GM23338 (cell line): Measurements from ENCODE around the gene PRSS23. TPM values are rescaled to one million over a fixed set of nuclear protein-coding genes. Genes with fewer than 3 reads are reported as not detected.

Source experiments
- ATAC-seq: fragments of 200-7000 bp; cut with Tn5 transposase; 3 replicates; pipeline ENCODE4 v1.9.1; 2020
- DNase-seq: peaks from one replicate; pipeline ENCODE4 v3.0.0-alpha.2; 2015; ENCODE audit warnings: low spot score
- H2AFZ ChIP-seq: fragments of 200-600 bp; sonication (generic); 2 replicates; pipeline ENCODE4 v1.8.0; 2016; ENCODE audit warnings: antibody characterized with exemption, mild to moderate bottlenecking, moderate library complexity
- H3F3A ChIP-seq: fragments of 200-600 bp; sonication (generic); replicated peaks from 2 replicates; pipeline ENCODE4 v1.8.0; 2017; ENCODE audit warnings: antibody characterized with exemption, mixed run types, low read depth
- H3K27ac ChIP-seq: fragments of 200-600 bp; sonication (generic); 2 replicates; pipeline ENCODE4 v1.6.1; 2016; ENCODE audit warnings: low read depth
- H3K27me3 ChIP-seq: fragments of 200-600 bp; sonication (generic); 2 replicates; pipeline ENCODE4 v1.8.0; 2016; ENCODE audit warnings: mild to moderate bottlenecking, mixed run types, moderate library complexity; ENCODE audit not compliant: insufficient read depth
- H3K36me3 ChIP-seq: fragments of 200-600 bp; sonication (generic); 2 replicates; pipeline ENCODE4 v1.8.0; 2016; ENCODE audit warnings: mild to moderate bottlenecking; ENCODE audit not compliant: insufficient read depth
- H3K4me1 ChIP-seq: fragments of 200-600 bp; sonication (generic); 2 replicates; pipeline ENCODE4 v1.8.0; 2016; ENCODE audit warnings: mild to moderate bottlenecking, moderate library complexity; ENCODE audit not compliant: insufficient read depth
- H3K4me2 ChIP-seq: fragments of 200-600 bp; sonication (generic); 2 replicates; pipeline ENCODE4 v1.7.1; 2017; ENCODE audit warnings: mixed run types
- H3K4me3 ChIP-seq: fragments of 200-600 bp; sonication (generic); 2 replicates; pipeline ENCODE4 v1.6.1; 2016; ENCODE audit warnings: mixed run types
- H3K79me2 ChIP-seq: fragments of 200-600 bp; sonication (generic); replicated peaks from 2 replicates; pipeline ENCODE4 v1.8.0; 2017; ENCODE audit warnings: mild to moderate bottlenecking; ENCODE audit not compliant: insufficient read depth
- H3K9me2 ChIP-seq: fragments of 200-600 bp; sonication (generic); 2 replicates; pipeline ENCODE4 v1.8.0; 2017; ENCODE audit not compliant: insufficient read depth
- H4K20me1 ChIP-seq: fragments of 200-600 bp; sonication (generic); replicated peaks from 2 replicates; pipeline ENCODE4 v1.8.0; 2017; ENCODE audit warnings: mild to moderate bottlenecking; ENCODE audit not compliant: insufficient read depth
- H3K27ac Mint-ChIP-seq: 2 replicates; pipeline ENCODE4 v1.8.0; 2020; ENCODE audit warnings: inconsistent platforms, mild to moderate bottlenecking, moderate library complexity, mixed read lengths
- H3K27me3 Mint-ChIP-seq: 3 replicates; pipeline ENCODE4 v1.8.0; 2022; ENCODE audit warnings: low read depth, mild to moderate bottlenecking, moderate library complexity, mixed read lengths, inconsistent platforms; ENCODE audit not compliant: insufficient read depth, poor library complexity
- H3K36me3 Mint-ChIP-seq: 3 replicates; pipeline ENCODE4 v1.8.0; 2021; ENCODE audit warnings: low read depth, mild to moderate bottlenecking, inconsistent platforms, moderate library complexity, mixed read lengths
- H3K4me1 Mint-ChIP-seq: 3 replicates; pipeline ENCODE4 v1.8.0; 2020; ENCODE audit warnings: mild to moderate bottlenecking, inconsistent platforms, mixed read lengths
- H3K4me3 Mint-ChIP-seq: 3 replicates; pipeline ENCODE4 v1.8.0; 2021; ENCODE audit warnings: moderate library complexity, mild to moderate bottlenecking, inconsistent platforms, mixed read lengths
- H3K9me3 Mint-ChIP-seq: 3 replicates; pipeline ENCODE4 v1.8.0; 2020; ENCODE audit warnings: moderate library complexity, mild to moderate bottlenecking, inconsistent platforms, mixed read lengths
- CREB1 ChIP-seq: fragments of 250-450 bp; sonication (Bioruptor Pico); IDR thresholded peaks from 2 replicates; pipeline ENCODE4 v1.5.0; 2020; ENCODE audit warnings: low read depth, mild to moderate bottlenecking, moderate library complexity
- EZH2 ChIP-seq: fragments of 200-600 bp; sonication (generic); IDR thresholded peaks from one replicate; pipeline ENCODE4 v1.8.0; 2017; ENCODE audit warnings: antibody characterized with exemption, mild to moderate bottlenecking, low read depth; ENCODE audit not compliant: unreplicated experiment
- EZH2phosphoT487 ChIP-seq: fragments of 200-600 bp; sonication (generic); IDR thresholded peaks from one replicate; pipeline ENCODE4 v1.8.1; 2018; ENCODE audit warnings: antibody characterized with exemption; ENCODE audit not compliant: unreplicated experiment
- JUNB ChIP-seq: IDR thresholded peaks from one replicate; pipeline ENCODE4 v1.6.1; 2016; ENCODE audit warnings: antibody characterized with exemption; ENCODE audit not compliant: unreplicated experiment
- NANOG ChIP-seq: IDR thresholded peaks from 2 replicates; pipeline ENCODE4 v1.6.1; 2016; ENCODE audit warnings: antibody characterized with exemption, borderline replicate concordance
- POLR2AphosphoS5 ChIP-seq: IDR thresholded peaks from 2 replicates; pipeline ENCODE4 v1.6.1; 2016; ENCODE audit warnings: antibody characterized with exemption, low read depth
- ZNF114 ChIP-seq: fragments of 250-450 bp; sonication (Bioruptor Pico); IDR thresholded peaks from 2 replicates; pipeline ENCODE4 v1.5.0; 2020; ENCODE audit warnings: mild to moderate bottlenecking, moderate library complexity
- ZNF331 ChIP-seq: fragments of 250-450 bp; sonication (Bioruptor Pico); IDR thresholded peaks from 2 replicates; pipeline ENCODE4 v1.5.0; 2020; ENCODE audit warnings: low read depth, mild to moderate bottlenecking, moderate library complexity
- polyA plus RNA-seq: library from polyadenylated mRNA; unstranded; fragments of >200 nt; fragmentation: Nextera tagmentation; extraction: Ambion mirVana; gene quantifications from 2 replicates; pipeline ENCODE4 v1.2.1, GENCODE V29; 2016
- total RNA-seq: library from RNA; depleted of rRNA; stranded (reverse); fragments of >200 nt; shearing (Covaris generic); gene quantifications from 2 replicates; pipeline ENCODE4 v1.2.3, GENCODE V29; 2014
- TF ChIP-seq, protein P1 (sequence below): IDR thresholded peaks from one replicate; pipeline ENCODE4 v1.6.1; 2018; ENCODE audit warnings: antibody characterized with exemption; ENCODE audit not compliant: unreplicated experiment
- TF ChIP-seq, protein P2 (sequence below): fragments of 250-450 bp; sonication (Bioruptor Pico); IDR thresholded peaks from 2 replicates; pipeline ENCODE4 v1.5.0; 2020; ENCODE audit warnings: mild to moderate bottlenecking, moderate library complexity
- TF ChIP-seq, protein P3 (sequence below), 2 experiments: fragments of 200-600 bp in 1 of 2; sonication (generic) in 1 of 2; conservative IDR thresholded peaks; 2 replicates each; pipeline versions ENCODE4 v1.5.1 to v1.6.1; 2016 to 2017; ENCODE audit warnings: antibody characterized with exemption in 2 of 2, low read depth in 2 of 2, mild to moderate bottlenecking in 2 of 2, moderate library complexity in 1 of 2

Gene PRSS23
- total and polyA plus RNA-seq, 2 experiments from 2014 or later: 3.9 to 4.7 TPM

DNA sequence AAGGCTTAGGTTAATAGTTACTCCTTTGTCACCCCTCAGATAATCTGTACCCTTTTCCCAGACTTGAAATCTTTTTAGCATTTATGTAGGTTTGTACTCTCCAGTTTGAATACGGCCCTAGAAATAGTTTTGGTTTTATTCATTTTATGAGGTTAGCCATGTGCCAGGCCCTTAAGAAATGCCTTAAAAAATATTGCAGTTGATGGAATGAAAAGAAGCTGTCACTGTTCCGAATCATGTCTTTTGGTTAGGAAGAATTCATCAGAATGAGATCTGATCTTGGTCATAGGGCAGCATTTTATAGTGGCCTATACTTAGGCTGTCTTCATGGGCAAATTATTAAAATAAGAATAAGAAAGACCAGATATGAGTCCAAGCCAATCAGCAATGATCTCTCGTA is 14.8 kb upstream of the PRSS23 start:
- H3K4me3 ChIP-seq: no peak overlapping the region
- H3K79me2 ChIP-seq: no peaks in the 10 kb centered on the region
- 0 out of 2 replicates have a peak, but pooled peaks cover 3% of the 10 kb centered on the region for H3K9me2 ChIP-seq
- no peaks in the 10 kb centered on the region; the same call in 2 of the 3 replicates for H3K4me1 Mint-ChIP-seq
- H3K4me2 ChIP-seq: no peak overlapping the region
- TF ChIP-seq NANOG (no peak), POLR2AphosphoS5 (no peak), ZNF114 (CRISPR knock-in tag) (no peak)
- TF ChIP-seq, protein P1, sequence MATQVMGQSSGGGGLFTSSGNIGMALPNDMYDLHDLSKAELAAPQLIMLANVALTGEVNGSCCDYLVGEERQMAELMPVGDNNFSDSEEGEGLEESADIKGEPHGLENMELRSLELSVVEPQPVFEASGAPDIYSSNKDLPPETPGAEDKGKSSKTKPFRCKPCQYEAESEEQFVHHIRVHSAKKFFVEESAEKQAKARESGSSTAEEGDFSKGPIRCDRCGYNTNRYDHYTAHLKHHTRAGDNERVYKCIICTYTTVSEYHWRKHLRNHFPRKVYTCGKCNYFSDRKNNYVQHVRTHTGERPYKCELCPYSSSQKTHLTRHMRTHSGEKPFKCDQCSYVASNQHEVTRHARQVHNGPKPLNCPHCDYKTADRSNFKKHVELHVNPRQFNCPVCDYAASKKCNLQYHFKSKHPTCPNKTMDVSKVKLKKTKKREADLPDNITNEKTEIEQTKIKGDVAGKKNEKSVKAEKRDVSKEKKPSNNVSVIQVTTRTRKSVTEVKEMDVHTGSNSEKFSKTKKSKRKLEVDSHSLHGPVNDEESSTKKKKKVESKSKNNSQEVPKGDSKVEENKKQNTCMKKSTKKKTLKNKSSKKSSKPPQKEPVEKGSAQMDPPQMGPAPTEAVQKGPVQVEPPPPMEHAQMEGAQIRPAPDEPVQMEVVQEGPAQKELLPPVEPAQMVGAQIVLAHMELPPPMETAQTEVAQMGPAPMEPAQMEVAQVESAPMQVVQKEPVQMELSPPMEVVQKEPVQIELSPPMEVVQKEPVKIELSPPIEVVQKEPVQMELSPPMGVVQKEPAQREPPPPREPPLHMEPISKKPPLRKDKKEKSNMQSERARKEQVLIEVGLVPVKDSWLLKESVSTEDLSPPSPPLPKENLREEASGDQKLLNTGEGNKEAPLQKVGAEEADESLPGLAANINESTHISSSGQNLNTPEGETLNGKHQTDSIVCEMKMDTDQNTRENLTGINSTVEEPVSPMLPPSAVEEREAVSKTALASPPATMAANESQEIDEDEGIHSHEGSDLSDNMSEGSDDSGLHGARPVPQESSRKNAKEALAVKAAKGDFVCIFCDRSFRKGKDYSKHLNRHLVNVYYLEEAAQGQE: no peak
- no peaks in the 10 kb centered on the region for H4K20me1 ChIP-seq
- peaks cover 2% of the 10 kb centered on the region for H3K27me3 Mint-ChIP-seq
- ATAC-seq: no peak
- DNase-seq: no peak
- no peak overlapping the region for H2AFZ ChIP-seq
- no peaks in the 10 kb centered on the region for H3K36me3 ChIP-seq
- no peaks in the 10 kb centered on the region for H3K27me3 ChIP-seq
- H3F3A ChIP-seq: no peaks in the 10 kb centered on the region
- no peak overlapping the region for H3K4me3 Mint-ChIP-seq
- H3K9me3 Mint-ChIP-seq: no peaks in the 10 kb centered on the region
- H3K27ac ChIP-seq: no peak overlapping the region
- no peak overlapping the region for H3K27ac Mint-ChIP-seq
- no peaks in the 10 kb centered on the region for H3K36me3 Mint-ChIP-seq
- no peaks in the 10 kb centered on the region for H3K4me1 ChIP-seq

DNA sequence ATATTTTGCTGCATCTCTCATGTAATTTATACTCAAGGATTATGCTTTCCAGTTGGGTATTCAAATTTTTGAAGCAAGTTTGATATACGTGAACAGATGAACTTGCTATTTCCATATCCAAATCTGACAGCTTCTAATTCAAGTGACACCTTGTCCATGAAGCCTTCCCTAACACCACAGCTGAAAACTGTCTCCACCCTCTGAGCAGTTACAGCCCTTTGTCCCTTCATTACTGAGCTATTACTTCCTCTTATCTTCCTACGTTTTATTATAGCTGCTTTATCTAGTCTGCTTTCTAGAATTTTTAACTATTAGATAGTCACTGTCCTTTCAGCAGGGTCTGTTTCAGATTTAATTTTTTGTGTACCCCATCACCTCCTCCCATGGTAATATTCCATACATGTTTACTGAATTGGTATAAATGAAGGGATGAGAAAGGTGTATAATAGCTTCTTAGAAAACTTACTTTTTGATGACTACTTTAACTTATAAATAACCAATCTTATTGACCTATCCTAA is 13.3 kb upstream of the PRSS23 start:
- no peaks in the 10 kb centered on the region for H3K36me3 ChIP-seq
- no peaks in the 10 kb centered on the region for H3K9me3 Mint-ChIP-seq
- H3K4me1 ChIP-seq: no peaks in the 10 kb centered on the region
- DNase-seq (no peak), ATAC-seq (no peak)
- no peaks in the 10 kb centered on the region for H3F3A ChIP-seq
- no peaks in the 10 kb centered on the region for H3K79me2 ChIP-seq
- H3K27ac Mint-ChIP-seq: no peak overlapping the region
- H3K4me1 Mint-ChIP-seq: no peaks in the 10 kb centered on the region; the same call in 2 of the 3 replicates
- no peak overlapping the region for H3K4me3 Mint-ChIP-seq
- H3K27ac ChIP-seq: no peak overlapping the region
- no peaks in the 10 kb centered on the region for H4K20me1 ChIP-seq
- H3K27me3 Mint-ChIP-seq: peaks cover 2% of the 10 kb centered on the region
- no peak overlapping the region for H3K4me3 ChIP-seq
- no peak overlapping the region for H2AFZ ChIP-seq
- H3K36me3 Mint-ChIP-seq: no peaks in the 10 kb centered on the region
- no peak overlapping the region for H3K4me2 ChIP-seq
- H3K27me3 ChIP-seq: no peaks in the 10 kb centered on the region
- no peaks in the 10 kb centered on the region for H3K9me2 ChIP-seq
- no peak for TF ChIP-seq NANOG
- no peak for TF ChIP-seq ZNF331 (CRISPR knock-in tag)
- no peak for TF ChIP-seq EZH2
- TF ChIP-seq, protein P2, sequence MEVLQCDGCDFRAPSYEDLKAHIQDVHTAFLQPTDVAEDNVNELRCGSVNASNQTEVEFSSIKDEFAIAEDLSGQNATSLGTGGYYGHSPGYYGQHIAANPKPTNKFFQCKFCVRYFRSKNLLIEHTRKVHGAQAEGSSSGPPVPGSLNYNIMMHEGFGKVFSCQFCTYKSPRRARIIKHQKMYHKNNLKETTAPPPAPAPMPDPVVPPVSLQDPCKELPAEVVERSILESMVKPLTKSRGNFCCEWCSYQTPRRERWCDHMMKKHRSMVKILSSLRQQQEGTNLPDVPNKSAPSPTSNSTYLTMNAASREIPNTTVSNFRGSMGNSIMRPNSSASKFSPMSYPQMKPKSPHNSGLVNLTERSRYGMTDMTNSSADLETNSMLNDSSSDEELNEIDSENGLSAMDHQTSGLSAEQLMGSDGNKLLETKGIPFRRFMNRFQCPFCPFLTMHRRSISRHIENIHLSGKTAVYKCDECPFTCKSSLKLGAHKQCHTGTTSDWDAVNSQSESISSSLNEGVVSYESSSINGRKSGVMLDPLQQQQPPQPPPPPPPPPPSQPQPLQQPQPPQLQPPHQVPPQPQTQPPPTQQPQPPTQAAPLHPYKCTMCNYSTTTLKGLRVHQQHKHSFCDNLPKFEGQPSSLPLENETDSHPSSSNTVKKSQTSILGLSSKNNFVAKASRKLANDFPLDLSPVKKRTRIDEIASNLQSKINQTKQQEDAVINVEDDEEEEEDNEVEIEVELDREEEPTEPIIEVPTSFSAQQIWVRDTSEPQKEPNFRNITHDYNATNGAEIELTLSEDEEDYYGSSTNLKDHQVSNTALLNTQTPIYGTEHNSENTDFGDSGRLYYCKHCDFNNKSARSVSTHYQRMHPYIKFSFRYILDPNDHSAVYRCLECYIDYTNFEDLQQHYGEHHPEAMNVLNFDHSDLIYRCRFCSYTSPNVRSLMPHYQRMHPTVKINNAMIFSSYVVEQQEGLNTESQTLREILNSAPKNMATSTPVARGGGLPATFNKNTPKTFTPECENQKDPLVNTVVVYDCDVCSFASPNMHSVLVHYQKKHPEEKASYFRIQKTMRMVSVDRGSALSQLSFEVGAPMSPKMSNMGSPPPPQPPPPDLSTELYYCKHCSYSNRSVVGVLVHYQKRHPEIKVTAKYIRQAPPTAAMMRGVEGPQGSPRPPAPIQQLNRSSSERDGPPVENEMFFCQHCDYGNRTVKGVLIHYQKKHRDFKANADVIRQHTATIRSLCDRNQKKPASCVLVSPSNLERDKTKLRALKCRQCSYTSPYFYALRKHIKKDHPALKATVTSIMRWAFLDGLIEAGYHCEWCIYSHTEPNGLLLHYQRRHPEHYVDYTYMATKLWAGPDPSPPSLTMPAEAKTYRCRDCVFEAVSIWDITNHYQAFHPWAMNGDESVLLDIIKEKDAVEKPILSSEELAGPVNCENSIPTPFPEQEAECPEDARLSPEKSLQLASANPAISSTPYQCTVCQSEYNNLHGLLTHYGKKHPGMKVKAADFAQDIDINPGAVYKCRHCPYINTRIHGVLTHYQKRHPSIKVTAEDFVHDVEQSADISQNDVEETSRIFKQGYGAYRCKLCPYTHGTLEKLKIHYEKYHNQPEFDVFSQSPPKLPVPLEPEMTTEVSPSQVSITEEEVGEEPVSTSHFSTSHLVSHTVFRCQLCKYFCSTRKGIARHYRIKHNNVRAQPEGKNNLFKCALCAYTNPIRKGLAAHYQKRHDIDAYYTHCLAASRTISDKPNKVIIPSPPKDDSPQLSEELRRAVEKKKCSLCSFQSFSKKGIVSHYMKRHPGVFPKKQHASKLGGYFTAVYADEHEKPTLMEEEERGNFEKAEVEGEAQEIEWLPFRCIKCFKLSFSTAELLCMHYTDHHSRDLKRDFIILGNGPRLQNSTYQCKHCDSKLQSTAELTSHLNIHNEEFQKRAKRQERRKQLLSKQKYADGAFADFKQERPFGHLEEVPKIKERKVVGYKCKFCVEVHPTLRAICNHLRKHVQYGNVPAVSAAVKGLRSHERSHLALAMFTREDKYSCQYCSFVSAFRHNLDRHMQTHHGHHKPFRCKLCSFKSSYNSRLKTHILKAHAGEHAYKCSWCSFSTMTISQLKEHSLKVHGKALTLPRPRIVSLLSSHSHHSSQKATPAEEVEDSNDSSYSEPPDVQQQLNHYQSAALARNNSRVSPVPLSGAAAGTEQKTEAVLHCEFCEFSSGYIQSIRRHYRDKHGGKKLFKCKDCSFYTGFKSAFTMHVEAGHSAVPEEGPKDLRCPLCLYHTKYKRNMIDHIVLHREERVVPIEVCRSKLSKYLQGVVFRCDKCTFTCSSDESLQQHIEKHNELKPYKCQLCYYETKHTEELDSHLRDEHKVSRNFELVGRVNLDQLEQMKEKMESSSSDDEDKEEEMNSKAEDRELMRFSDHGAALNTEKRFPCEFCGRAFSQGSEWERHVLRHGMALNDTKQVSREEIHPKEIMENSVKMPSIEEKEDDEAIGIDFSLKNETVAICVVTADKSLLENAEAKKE (CRISPR knock-in tag): no peak
- no peak for TF ChIP-seq CREB1 (CRISPR knock-in tag)
- no peak for TF ChIP-seq JUNB
- TF ChIP-seq POLR2AphosphoS5: no peak
- TF ChIP-seq, protein P3, sequence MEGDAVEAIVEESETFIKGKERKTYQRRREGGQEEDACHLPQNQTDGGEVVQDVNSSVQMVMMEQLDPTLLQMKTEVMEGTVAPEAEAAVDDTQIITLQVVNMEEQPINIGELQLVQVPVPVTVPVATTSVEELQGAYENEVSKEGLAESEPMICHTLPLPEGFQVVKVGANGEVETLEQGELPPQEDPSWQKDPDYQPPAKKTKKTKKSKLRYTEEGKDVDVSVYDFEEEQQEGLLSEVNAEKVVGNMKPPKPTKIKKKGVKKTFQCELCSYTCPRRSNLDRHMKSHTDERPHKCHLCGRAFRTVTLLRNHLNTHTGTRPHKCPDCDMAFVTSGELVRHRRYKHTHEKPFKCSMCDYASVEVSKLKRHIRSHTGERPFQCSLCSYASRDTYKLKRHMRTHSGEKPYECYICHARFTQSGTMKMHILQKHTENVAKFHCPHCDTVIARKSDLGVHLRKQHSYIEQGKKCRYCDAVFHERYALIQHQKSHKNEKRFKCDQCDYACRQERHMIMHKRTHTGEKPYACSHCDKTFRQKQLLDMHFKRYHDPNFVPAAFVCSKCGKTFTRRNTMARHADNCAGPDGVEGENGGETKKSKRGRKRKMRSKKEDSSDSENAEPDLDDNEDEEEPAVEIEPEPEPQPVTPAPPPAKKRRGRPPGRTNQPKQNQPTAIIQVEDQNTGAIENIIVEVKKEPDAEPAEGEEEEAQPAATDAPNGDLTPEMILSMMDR (conservative IDR thresholded peaks at IDR 0.05; ENCODE audit: low read depth in 2 of 2): no peak
- TF ChIP-seq EZH2phosphoT487: no peak
